ENCODE results near the gene DOCK8. TPM values are rescaled to one million over a fixed set of nuclear protein-coding genes. Genes with fewer than 3 reads are reported as not detected.

DOCK8 gene
- total RNA-seq, 1 experiment from 2014 or later: 1.4 TPM

GRCh38 chr9:504921-505740 lies 290.5 kb downstream of the DOCK8 start:
- Histone ChIP-seq H2BK15ac (ENCODE audit: low read depth, low read length) (no peak overlapping the region; the same call in 1 of the 2 replicates), H3K18ac (ENCODE audit: insufficient read length, low read depth, low read length) (peak overlapping the region; percentile 75), H4K5ac (ENCODE audit: insufficient read length, low read depth, low read length) (no peak overlapping the region), H3K9ac (ENCODE audit: extremely low read depth, insufficient read length, low read length) (no peak overlapping the region), H2AK5ac (ENCODE audit: insufficient read length, low read length) (no peak overlapping the region), H3T11ph (ENCODE audit: low read length) (no peak overlapping the region), H3K27me3 (ENCODE audit: insufficient read depth, low read length) (peaks cover 3% of the 10 kb centered on the region; the same call in 1 of the 2 replicates), H3K79me2 (ENCODE audit: insufficient read depth, low read length) (no peaks in the 10 kb centered on the region; the same call in 1 of the 2 replicates), H2BK120ac (ENCODE audit: low read depth, low read length, poor library complexity, severe bottlenecking) (no peak overlapping the region), H3K4me2 (ENCODE audit: insufficient read depth, insufficient read length, low read length) (peak overlapping the region; percentile 62), H2BK12ac (ENCODE audit: insufficient read length, low read depth, low read length) (no peak overlapping the region), H2AFZ (ENCODE audit: low read length) (no peak overlapping the region), H3K23me2 (ENCODE audit: insufficient read length, low read depth, low read length, poor library complexity, severe bottlenecking) (peaks cover 13% of the 10 kb centered on the region), H4K20me1 (ENCODE audit: control insufficient read depth, insufficient read depth, insufficient read length) (no peaks in the 10 kb centered on the region), H3K79me1 (ENCODE audit: insufficient read depth, low read depth, low read length, poor library complexity, severe bottlenecking) (no peaks in the 10 kb centered on the region), H3K9me3 (ENCODE audit: control insufficient read depth, low read depth, low read length) (no peaks in the 10 kb centered on the region), H2BK20ac (ENCODE audit: low read depth, low read length, poor library complexity, severe bottlenecking) (no peak overlapping the region), H3K56ac (ENCODE audit: insufficient read length, low read depth, low read length) (no peak overlapping the region), H3K14ac (ENCODE audit: insufficient read depth, low read length) (peak overlapping the region; percentile 85), H4K8ac (replicated peaks; ENCODE audit: insufficient read length, low read depth, low read length) (no peak overlapping the region), H3K4ac (ENCODE audit: low read depth, low read length) (no peak overlapping the region), H3K4me1 (ENCODE audit: insufficient read depth, low read length) (no peaks in the 10 kb centered on the region), H2BK5ac (ENCODE audit: insufficient read length, low read length) (no peak overlapping the region), H4K91ac (ENCODE audit: insufficient read length, low read depth, low read length) (no peak overlapping the region), H3K27ac (ENCODE audit: insufficient read length, low read depth, low read length) (no peak overlapping the region), H3K23ac (ENCODE audit: insufficient read length, low read depth, low read length) (no peak overlapping the region)
- peaks cover 13 to 19% of the 10 kb centered on the region in 2 experiments for H3K4me1 Mint-ChIP-seq
- peak overlapping the region; percentile 72 to 86 for H3K4me3 Mint-ChIP-seq
- peaks cover 0 to 3% of the 10 kb centered on the region in 2 experiments; a peak in 1 of 5 replicates for H3K9me3 Mint-ChIP-seq
- peaks cover 2 to 11% (median 3%) of the 10 kb centered on the region in 3 experiments; a peak in 6 of 7 replicates for H3K36me3 Mint-ChIP-seq (ENCODE audit: insufficient read depth in 1 of 3, low read depth in 3 of 3)
- WGBS (ENCODE audit: extremely low coverage, insufficient read length, low lambda C conversion rate): no CpG with 5 or more reads among the region's 92 CpGs
- DNase-seq: peak; percentile 41
- no peak for TF ChIP-seq CTCF (conservative IDR thresholded peaks at IDR 0.05)
- H3K27ac Mint-ChIP-seq: no peak overlapping the region
- peaks cover 49% of the 10 kb centered on the region for H3K27me3 Mint-ChIP-seq (ENCODE audit: low read depth)
